OCI-LY7 (cell line): ENCODE results near the gene ZIC5. TPM values are rescaled to one million over a fixed set of nuclear protein-coding genes. Genes with fewer than 3 reads are reported as not detected.
A peak's percentile ranks its signal among the peaks of the same experiment; 100 is the strongest.

Experiments used
- BruUV-seq: library from RNA; stranded (reverse); fragments of 400-500 nt; replicated peaks from 2 replicates; lab custom pipeline; 2021; lab: Mats Ljungman, UMichigan
- CTCF ChIA-PET: fragments of 300-600 bp; sonication (Branson Sonifier 250); formaldehyde crosslinking; loops from one replicate; lab custom pipeline; 2022; ENCODE audit warnings: antibody characterized with exemption; ENCODE audit not compliant: unreplicated experiment; lab: Charles Lee
- POLR2A ChIA-PET: fragments of 300-600 bp; sonication (Branson Sonifier 250); formaldehyde crosslinking; loops from one replicate; lab custom pipeline; 2022; ENCODE audit warnings: antibody characterized with exemption; lab: Charles Lee
- DNase-seq: peaks from one replicate; pipeline ENCODE4 v3.0.0-alpha.2; 2015; ENCODE audit warnings: low spot score
- H2AFZ ChIP-seq: fragments of 200-600 bp; sonication (generic), shearing (Covaris generic); 2 replicates; pipeline ENCODE4 v1.6.1; 2014; ENCODE audit warnings: mild to moderate bottlenecking, antibody characterized with exemption, low read length, moderate library complexity
- H3K27ac ChIP-seq: fragments of 200-600 bp; sonication (generic); 2 replicates; pipeline ENCODE4 v1.5.1; 2014; ENCODE audit warnings: mixed run types, low read depth, mild to moderate bottlenecking, moderate library complexity, low read length, inconsistent platforms; ENCODE audit not compliant: poor library complexity, severe bottlenecking
- H3K36me3 ChIP-seq: fragments of 200-600 bp; sonication (generic); 2 replicates; pipeline ENCODE4 v1.6.1; 2014; ENCODE audit warnings: mild to moderate bottlenecking, antibody characterized with exemption, low read length, moderate library complexity, mixed read lengths; ENCODE audit not compliant: insufficient read depth
- H3K4me1 ChIP-seq: fragments of 200-600 bp; sonication (generic); 2 replicates; pipeline ENCODE4 v1.5.1; 2014; ENCODE audit warnings: mild to moderate bottlenecking, low read length; ENCODE audit not compliant: insufficient read depth, poor library complexity, severe bottlenecking
- H3K4me2 ChIP-seq: fragments of 200-600 bp; sonication (generic); 2 replicates; pipeline ENCODE4 v1.6.1; 2014; ENCODE audit warnings: mild to moderate bottlenecking, low read length
- H3K4me3 ChIP-seq: fragments of 200-600 bp; sonication (generic); 2 replicates; pipeline ENCODE4 v1.5.1; 2014; ENCODE audit warnings: mild to moderate bottlenecking, low read depth, low read length; ENCODE audit not compliant: poor library complexity, severe bottlenecking
- H3K79me2 ChIP-seq: fragments of 200-600 bp; sonication (generic); 2 replicates; pipeline ENCODE4 v1.6.1; 2016; ENCODE audit warnings: low read depth, mild to moderate bottlenecking, low read length, moderate library complexity, mixed read lengths; ENCODE audit not compliant: insufficient read depth
- H3K9me2 ChIP-seq: fragments of 200-600 bp; sonication (generic); 2 replicates; pipeline ENCODE4 v1.6.1; 2016; ENCODE audit warnings: mild to moderate bottlenecking, low read length, mixed read lengths; ENCODE audit not compliant: insufficient read depth
- H3K9me3 ChIP-seq: fragments of 200-600 bp; sonication (generic); 2 replicates; pipeline ENCODE4 v1.6.1; 2014; ENCODE audit warnings: mild to moderate bottlenecking, mixed run types, low read length, mixed read lengths
- H4K20me1 ChIP-seq: fragments of 200-600 bp; sonication (generic); 2 replicates; pipeline ENCODE4 v1.6.1; 2014; ENCODE audit warnings: mild to moderate bottlenecking, antibody characterized with exemption, low read length, moderate library complexity, mixed read lengths; ENCODE audit not compliant: insufficient read depth
- EZH2phosphoT487 ChIP-seq: fragments of 200-600 bp; sonication (generic); IDR thresholded peaks from 2 replicates; pipeline ENCODE4 v1.6.1; 2018; ENCODE audit warnings: low read depth, borderline replicate concordance, mild to moderate bottlenecking, mixed run types, antibody characterized with exemption, low read length, moderate library complexity, mixed read lengths
- intact Hi-C: fragments of 100-400 bp; cut with micrococcal nuclease; formaldehyde crosslinking; loops from one replicate; pipeline ENCODE4 v1.10.0; 2022; ENCODE audit not compliant: unreplicated experiment
- total RNA-seq, 2 experiments: library from RNA; depleted of rRNA in 1 of 2; stranded (reverse); fragments of >200 nt in 1 of 2; shearing (Covaris generic) in 1 of 2; gene quantifications; 2 replicates each; pipeline ENCODE4 v1.2.3, GENCODE V29; 2014 to 2022
- TF ChIP-seq, protein P1 (sequence below): fragments of 200-600 bp; sonication (generic); conservative IDR thresholded peaks from 2 replicates; pipeline ENCODE4 v1.5.1; 2014; ENCODE audit warnings: mild to moderate bottlenecking, antibody characterized with exemption, low read length, moderate library complexity, mixed read lengths

Gene ZIC5
- total RNA-seq, 2 experiments from 2014 or later = not detected

DNA sequence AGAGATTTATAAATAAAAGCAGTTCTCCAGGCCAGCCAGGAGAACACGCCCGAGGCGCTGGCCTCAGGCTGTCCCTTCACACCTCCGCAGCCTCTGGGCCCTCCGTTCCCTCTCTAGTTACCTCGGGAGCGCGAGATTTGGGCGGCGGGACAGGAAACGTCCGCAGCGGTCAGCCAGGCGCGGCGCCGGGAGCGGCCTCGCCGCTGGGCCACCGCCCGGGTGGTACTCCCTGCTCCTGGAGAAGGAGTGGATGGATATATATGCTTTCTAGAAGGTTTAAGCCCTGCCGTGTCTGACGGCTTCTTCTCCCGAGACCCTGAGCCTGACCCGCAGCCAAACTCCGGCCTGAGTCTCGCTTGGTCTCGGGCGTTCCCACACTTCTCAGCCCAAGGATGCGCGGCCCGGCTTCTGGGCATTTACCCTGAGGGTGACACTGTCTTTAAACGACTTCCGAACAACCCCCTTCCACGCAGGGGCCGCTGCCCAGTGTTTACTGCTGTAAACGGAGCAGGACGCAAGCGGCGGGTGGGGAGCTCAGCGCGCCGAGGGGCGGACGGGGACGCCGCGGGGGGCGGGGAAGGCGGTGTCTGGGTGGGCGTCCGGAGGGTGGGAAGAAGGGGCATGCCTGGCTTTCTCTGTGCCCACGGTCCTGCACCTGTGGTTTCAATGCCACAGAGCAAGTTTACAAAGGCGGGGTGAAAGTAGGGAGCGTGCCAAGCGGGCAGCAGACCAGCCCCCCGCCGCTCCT, 8.1 kb upstream of the ZIC5 start:
- Histone ChIP-seq H3K79me2 (no peaks in the 10 kb centered on the region), H4K20me1 (no peaks in the 10 kb centered on the region), H3K4me1 (no peaks in the 10 kb centered on the region), H3K36me3 (no peaks in the 10 kb centered on the region), H3K9me2 (no peaks in the 10 kb centered on the region), H3K4me3 (no peak overlapping the region), H3K4me2 (no peak overlapping the region), H3K27ac (no peak overlapping the region), H2AFZ (no peak overlapping the region), H3K9me3 (no peaks in the 10 kb centered on the region)
- DNase-seq = no peak
- intact Hi-C loops = no loop called here
- no TSS peak for BruUV-seq
- ChIA-PET POLR2A (no interaction called here), CTCF (no interaction called here)
- TF ChIP-seq EZH2phosphoT487 = no peak
- TF ChIP-seq, protein P1, sequence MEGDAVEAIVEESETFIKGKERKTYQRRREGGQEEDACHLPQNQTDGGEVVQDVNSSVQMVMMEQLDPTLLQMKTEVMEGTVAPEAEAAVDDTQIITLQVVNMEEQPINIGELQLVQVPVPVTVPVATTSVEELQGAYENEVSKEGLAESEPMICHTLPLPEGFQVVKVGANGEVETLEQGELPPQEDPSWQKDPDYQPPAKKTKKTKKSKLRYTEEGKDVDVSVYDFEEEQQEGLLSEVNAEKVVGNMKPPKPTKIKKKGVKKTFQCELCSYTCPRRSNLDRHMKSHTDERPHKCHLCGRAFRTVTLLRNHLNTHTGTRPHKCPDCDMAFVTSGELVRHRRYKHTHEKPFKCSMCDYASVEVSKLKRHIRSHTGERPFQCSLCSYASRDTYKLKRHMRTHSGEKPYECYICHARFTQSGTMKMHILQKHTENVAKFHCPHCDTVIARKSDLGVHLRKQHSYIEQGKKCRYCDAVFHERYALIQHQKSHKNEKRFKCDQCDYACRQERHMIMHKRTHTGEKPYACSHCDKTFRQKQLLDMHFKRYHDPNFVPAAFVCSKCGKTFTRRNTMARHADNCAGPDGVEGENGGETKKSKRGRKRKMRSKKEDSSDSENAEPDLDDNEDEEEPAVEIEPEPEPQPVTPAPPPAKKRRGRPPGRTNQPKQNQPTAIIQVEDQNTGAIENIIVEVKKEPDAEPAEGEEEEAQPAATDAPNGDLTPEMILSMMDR = no peak

DNA sequence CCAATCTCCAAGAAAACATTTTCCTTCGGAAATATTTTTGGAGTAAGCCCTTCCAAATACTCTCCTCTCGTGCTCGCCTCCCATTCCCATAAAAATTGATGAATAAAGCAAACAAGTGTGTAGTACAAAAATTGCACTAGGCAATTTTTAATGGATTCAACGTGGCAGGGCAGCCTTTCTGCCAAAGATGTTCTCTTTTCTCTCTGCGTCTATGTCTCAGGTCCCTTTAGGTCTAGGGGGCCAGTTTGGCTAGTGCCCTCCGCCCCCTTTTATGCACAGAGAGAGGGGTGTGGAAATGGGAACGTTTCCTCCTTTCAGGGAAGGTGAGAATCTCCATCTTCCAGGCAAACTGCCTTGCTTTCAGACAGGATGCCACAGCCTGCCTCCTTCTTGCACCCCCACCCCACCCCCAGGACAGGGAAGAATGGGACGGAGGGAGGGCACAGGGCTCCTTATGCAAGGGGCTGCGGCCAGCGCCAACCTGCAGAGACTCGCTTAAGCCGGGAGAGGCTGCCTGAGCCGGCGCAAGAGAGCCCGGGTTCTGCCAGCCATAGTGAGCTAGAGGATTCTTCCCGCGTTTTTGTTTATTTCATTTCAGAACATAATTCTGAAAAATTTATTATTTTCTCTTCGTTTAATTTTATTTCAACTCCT, 7.4 kb upstream of the ZIC5 start:
- no peak overlapping the region for H3K4me3 ChIP-seq
- no peaks in the 10 kb centered on the region for H3K79me2 ChIP-seq
- no peak overlapping the region for H3K27ac ChIP-seq
- ChIA-PET POLR2A (no interaction called here), CTCF (no interaction called here)
- H4K20me1 ChIP-seq = no peaks in the 10 kb centered on the region
- no TSS peak for BruUV-seq
- no peaks in the 10 kb centered on the region for H3K9me3 ChIP-seq
- no peaks in the 10 kb centered on the region for H3K9me2 ChIP-seq
- H2AFZ ChIP-seq = no peak overlapping the region
- DNase-seq = no peak
- 0 out of 2 replicates have a peak, but pooled peaks have one; percentile 38 for TF ChIP-seq EZH2phosphoT487
- TF ChIP-seq, protein P1 = no peak
- no peaks in the 10 kb centered on the region for H3K4me1 ChIP-seq
- H3K36me3 ChIP-seq = no peaks in the 10 kb centered on the region
- H3K4me2 ChIP-seq = no peak overlapping the region
- intact Hi-C loops = no loop called here
